H1 (cell line): ENCODE data around the gene PAX5. TPM values are rescaled to one million over a fixed set of nuclear protein-coding genes. Genes with fewer than 3 reads are reported as not detected.

Source experiments
- CTCF ChIA-PET: fragments of 300-600 bp; sonication (Branson Sonifier 250); formaldehyde crosslinking; loops from one replicate; lab custom pipeline; 2021; ENCODE audit not compliant: partially characterized antibody; lab: Charles Lee
- POLR2A ChIA-PET: fragments of 300-600 bp; sonication (Branson Sonifier 250); formaldehyde crosslinking; loops from one replicate; lab custom pipeline; 2021; ENCODE audit warnings: inconsistent platforms; ENCODE audit not compliant: partially characterized antibody; lab: Charles Lee
- DNase-seq, 2 experiments: peaks; one replicate each; pipeline versions ENCODE4 v3.0.0 to v3.0.0-alpha.2; 2010 to 2022; ENCODE audit warnings: low spot score in 2 of 2, low read depth in 1 of 2, mixed read lengths in 1 of 2
- FAIRE-seq: peaks from 2 replicates; lab custom pipeline; 2011; peaks lifted over from hg19 to GRCh38; lab: Jason Lieb, UNC
- H2AFZ ChIP-seq: 2 replicates; pipeline ENCODE4 v1.8.1; 2012; ENCODE audit warnings: low read length, inconsistent platforms
- H2AK5ac ChIP-seq: 2 replicates; pipeline ENCODE4 v1.6.1; 2013; ENCODE audit warnings: low read depth, low read length
- H2BK120ac ChIP-seq: replicated peaks from 2 replicates; pipeline ENCODE3; 2013; ENCODE audit warnings: low read depth, low read length, inconsistent platforms
- H2BK12ac ChIP-seq: 2 replicates; pipeline ENCODE4 v1.6.1; 2013; ENCODE audit warnings: low read depth, low read length
- H2BK15ac ChIP-seq: 2 replicates; pipeline ENCODE4 v1.6.1; 2013; ENCODE audit warnings: low read length
- H2BK20ac ChIP-seq: 2 replicates; pipeline ENCODE4 v1.6.1; 2013; ENCODE audit warnings: low read length
- H2BK5ac ChIP-seq: 2 replicates; pipeline ENCODE4 v1.6.1; 2013; ENCODE audit warnings: low read depth, low read length
- H3K14ac ChIP-seq: 2 replicates; pipeline ENCODE4 v1.6.1; 2013; ENCODE audit warnings: inconsistent platforms; ENCODE audit not compliant: insufficient read length
- H3K18ac ChIP-seq: 2 replicates; pipeline ENCODE4 v1.6.1; 2013; ENCODE audit warnings: low read length; ENCODE audit errors: extremely low read depth
- H3K23ac ChIP-seq: 2 replicates; pipeline ENCODE4 v1.6.1; 2013; ENCODE audit warnings: inconsistent platforms; ENCODE audit not compliant: insufficient read length
- H3K23me2 ChIP-seq: 2 replicates; pipeline ENCODE4 v1.6.1; 2013; ENCODE audit warnings: low read depth, low read length
- H3K27ac ChIP-seq: 2 replicates; pipeline ENCODE4 v1.6.1; 2011; ENCODE audit warnings: low read depth, low read length, inconsistent platforms
- H3K27me3 ChIP-seq, 4 experiments: replicated peaks in 1 of 4; 1 replicate in 1 of 4; 2 replicates in 3 of 4; pipeline versions ENCODE4 v1.6.1 to v1.8.1; 2011 to 2013; ENCODE audit warnings: low read length in 3 of 4, mild to moderate bottlenecking in 3 of 4, inconsistent platforms in 2 of 4, mixed read lengths in 2 of 4, moderate library complexity in 1 of 4; ENCODE audit not compliant: control insufficient read depth in 3 of 4, insufficient read depth in 3 of 4; ENCODE audit errors: extremely low read depth in 1 of 4
- H3K36me3 ChIP-seq, 4 experiments: 2 replicates each; pipeline versions ENCODE4 v1.6.1 to v1.8.1; 2011 to 2013; ENCODE audit warnings: mild to moderate bottlenecking in 4 of 4, low read length in 3 of 4, moderate library complexity in 2 of 4, control low read depth in 1 of 4, inconsistent platforms in 1 of 4; ENCODE audit not compliant: insufficient read depth in 4 of 4, control insufficient read depth in 2 of 4
- H3K4ac ChIP-seq: replicated peaks from 2 replicates; pipeline ENCODE3; 2013; ENCODE audit warnings: low read length, low read depth, mixed read lengths, inconsistent platforms; ENCODE audit not compliant: insufficient read length
- H3K4me1 ChIP-seq, 4 experiments: replicated peaks in 1 of 4; 1 replicate in 1 of 4; 2 replicates in 3 of 4; pipeline versions ENCODE4 v1.6.1 to v1.8.1; 2011 to 2013; ENCODE audit warnings: low read length in 3 of 4, inconsistent platforms in 2 of 4, mixed read lengths in 1 of 4; ENCODE audit not compliant: insufficient read depth in 4 of 4, control insufficient read depth in 3 of 4
- H3K4me2 ChIP-seq, 2 experiments: 2 replicates each; pipeline versions ENCODE4 v1.6.1 to v1.8.1; 2011 to 2013; ENCODE audit warnings: low read depth in 2 of 2, low read length in 2 of 2, control low read depth in 1 of 2, inconsistent platforms in 1 of 2, mild to moderate bottlenecking in 1 of 2; ENCODE audit not compliant: insufficient read depth in 1 of 2
- H3K4me3 ChIP-seq, 4 experiments: fragments of 200-600, 300-600 bp in 1 of 4; sonication (generic), shearing (Covaris generic), sonication (Bioruptor Twin) in 1 of 4; 2 replicates each; pipeline versions ENCODE4 v1.5.1 to v1.8.1; 2011 to 2016; ENCODE audit warnings: low read length in 4 of 4, low read depth in 3 of 4, control low read depth in 2 of 4, inconsistent platforms in 2 of 4, mild to moderate bottlenecking in 2 of 4, mixed read lengths in 1 of 4, moderate library complexity in 1 of 4; ENCODE audit not compliant: insufficient read depth in 2 of 4; ENCODE audit errors: extremely low read depth in 1 of 4
- H3K56ac ChIP-seq: replicated peaks from 2 replicates; pipeline ENCODE3; 2013; ENCODE audit warnings: low read depth, mild to moderate bottlenecking, mixed read lengths, low read length, inconsistent platforms; ENCODE audit not compliant: insufficient read length
- H3K79me1 ChIP-seq: 2 replicates; pipeline ENCODE4 v1.6.1; 2013; ENCODE audit warnings: low read depth, low read length, control low read depth
- H3K79me2 ChIP-seq, 2 experiments: 2 replicates each; pipeline versions ENCODE4 v1.6.1 to v1.8.1; 2012 to 2013; ENCODE audit warnings: low read length in 2 of 2, mild to moderate bottlenecking in 2 of 2, inconsistent platforms in 1 of 2; ENCODE audit not compliant: insufficient read depth in 2 of 2, control insufficient read depth in 1 of 2
- H3K9ac ChIP-seq, 4 experiments: replicated peaks in 1 of 4; 1 replicate in 1 of 4; 2 replicates in 3 of 4; pipeline versions ENCODE4 v1.6.1 to v1.8.1; 2011 to 2013; ENCODE audit warnings: low read depth in 3 of 4, low read length in 3 of 4, control low read depth in 2 of 4, mild to moderate bottlenecking in 2 of 4, moderate library complexity in 2 of 4, inconsistent platforms in 1 of 4; ENCODE audit errors: extremely low read depth in 1 of 4
- H3K9me3 ChIP-seq, 2 experiments: 2 replicates each; pipeline versions ENCODE4 v1.6.1 to v1.8.1; 2012 to 2013; ENCODE audit warnings: mild to moderate bottlenecking in 2 of 2, moderate library complexity in 2 of 2, control low read depth in 1 of 2, inconsistent platforms in 1 of 2, low read depth in 1 of 2, low read length in 1 of 2, mixed read lengths in 1 of 2; ENCODE audit not compliant: insufficient read depth in 2 of 2
- H4K20me1 ChIP-seq, 2 experiments: replicated peaks in 1 of 2; 2 replicates each; pipeline versions ENCODE3 to v1.8.1; 2011 to 2013; ENCODE audit warnings: inconsistent platforms in 2 of 2, low read length in 2 of 2, mild to moderate bottlenecking in 1 of 2; ENCODE audit not compliant: insufficient read depth in 2 of 2, control insufficient read depth in 1 of 2
- H4K5ac ChIP-seq: 2 replicates; pipeline ENCODE4 v1.6.1; 2013; ENCODE audit warnings: low read length, low read depth, mixed read lengths, inconsistent platforms; ENCODE audit not compliant: insufficient read length
- H4K8ac ChIP-seq: 2 replicates; pipeline ENCODE4 v1.8.0; 2013; ENCODE audit warnings: mild to moderate bottlenecking, moderate library complexity, low read length, inconsistent platforms; ENCODE audit not compliant: insufficient read depth; ENCODE audit errors: extremely low read depth
- H4K91ac ChIP-seq: replicated peaks from 2 replicates; pipeline ENCODE3; 2013; ENCODE audit warnings: low read length, mixed read lengths, inconsistent platforms; ENCODE audit not compliant: insufficient read length
- ASH2L ChIP-seq: fragments of 200-600, 300-600 bp; sonication (generic); IDR thresholded peaks from one replicate; pipeline ENCODE4 v1.7.1; 2017; ENCODE audit warnings: low read length
- CREB1 ChIP-seq: IDR thresholded peaks from 2 replicates; pipeline ENCODE4 v1.6.1; 2012; ENCODE audit warnings: inconsistent platforms
- CTBP2 ChIP-seq: IDR thresholded peaks from 2 replicates; pipeline ENCODE4 v1.7.0; 2011; ENCODE audit warnings: borderline replicate concordance, mild to moderate bottlenecking, moderate library complexity, mixed read lengths, low read length; ENCODE audit not compliant: insufficient read depth, insufficient read length
- EGR1 ChIP-seq: IDR thresholded peaks from 2 replicates; pipeline ENCODE4 v1.6.1; 2011; ENCODE audit warnings: low read depth, low read length, borderline replicate concordance
- EP300 ChIP-seq, 2 experiments: IDR thresholded peaks; 1 replicate in 1 of 2; 2 replicates in 1 of 2; pipeline ENCODE4 v1.6.1; 2011 to 2012; ENCODE audit warnings: low read depth in 2 of 2, low read length in 2 of 2, mild to moderate bottlenecking in 2 of 2, borderline replicate concordance in 1 of 2, inconsistent platforms in 1 of 2, moderate library complexity in 1 of 2
- HDAC2 ChIP-seq, 2 experiments: fragments of 300-600 bp in 1 of 2; sonication (generic) in 1 of 2; IDR thresholded peaks; 2 replicates each; pipeline ENCODE4 v1.6.1; 2011 to 2012; ENCODE audit warnings: low read depth in 2 of 2, low read length in 2 of 2, mild to moderate bottlenecking in 2 of 2, moderate library complexity in 2 of 2, borderline replicate concordance in 1 of 2, inconsistent platforms in 1 of 2
- JUN ChIP-seq: IDR thresholded peaks from 2 replicates; pipeline ENCODE4 v1.6.1; 2011; ENCODE audit warnings: low read depth, mild to moderate bottlenecking, improper control_type of control experiment, low read length
- KDM1A ChIP-seq: fragments of 200-600, 300-600 bp; sonication (generic); IDR thresholded peaks from 2 replicates; pipeline ENCODE4 v1.7.1; 2016; ENCODE audit warnings: mild to moderate bottlenecking, low read length, borderline replicate concordance
- SIRT6 ChIP-seq: IDR thresholded peaks from one replicate; pipeline ENCODE4 v1.7.1; 2012; ENCODE audit warnings: low read length, inconsistent platforms
- SP1 ChIP-seq: IDR thresholded peaks from 2 replicates; pipeline ENCODE4 v1.6.1; 2011; ENCODE audit warnings: low read depth, low read length
- WGBS, 2 experiments: shearing (Covaris generic) in 1 of 2; methylation state at CpG; one replicate each; pipeline versions ENCODE4 v1.1.6 to v1.1.7; 2013 to 2015; ENCODE audit warnings: low lambda C conversion rate in 2 of 2, mixed read lengths in 2 of 2, inconsistent platforms in 1 of 2, low coverage in 1 of 2, missing lambda C conversion rate in 1 of 2; ENCODE audit not compliant: insufficient replicate concordance in 2 of 2, insufficient coverage in 1 of 2, insufficient read length in 1 of 2; ENCODE audit errors: extremely low coverage in 1 of 2, missing lambda C conversion rate in 1 of 2; 5-methylcytosine and 5-hydroxymethylcytosine counted together
- polyA plus RNA-seq, 7 experiments: library from polyadenylated mRNA; depleted of rRNA in 3 of 7; stranded (reverse) in 5 of 7; unstranded in 2 of 7; fragments of >200 nt in 5 of 7; fragments of 200-250 nt in 2 of 7; gene quantifications; 1 replicate in 5 of 7; 2 replicates in 1 of 7; 4 replicates in 1 of 7; pipeline versions ENCODE4 v1.2.1 to v1.2.3, GENCODE V29; 2011 to 2013; ENCODE audit warnings: missing spikeins in 2 of 7, mixed read lengths in 2 of 7
- total RNA-seq: library from RNA; stranded (reverse); fragmentation: NEBNext Ultra II Directional; extraction: Animal tissue kit (Norgen Biotek cat#: 25700); gene quantifications from 2 replicates; pipeline ENCODE4 v1.2.1, GENCODE V29; 2021

PAX5 gene
- total and polyA plus RNA-seq, 2 of the 8 experiments (the other 6 are each of a cell fraction or from before 2014, with no cell fraction given): 0.29 to 0.43 TPM

- Histone ChIP-seq H3K18ac (no peak overlapping the region; the same call in none of the 2 replicates), H4K8ac (no peak overlapping the region; the same call in 1 of the 2 replicates), H2BK20ac (no peak overlapping the region), H2BK12ac (no peak overlapping the region), H2AFZ (no peak overlapping the region), H3K4me1 (peaks cover 0 to 47% (median 19%) of the 10 kb centered on the region in 4 experiments; a peak in 5 of 7 replicates), H3K79me1 (no peaks in the 10 kb centered on the region), H3K9me3 (no peaks in the 10 kb centered on the region), H2AK5ac (no peak overlapping the region), H3K56ac (no peak overlapping the region), H3K4me3 (peak overlapping the region; percentile 28 to 63 (median 46); a peak in 7 of 8 replicates), H3K27ac (no peak overlapping the region), H3K4me2 (peak overlapping the region; percentile 81 to 91), H4K5ac (no peak overlapping the region), H2BK120ac (no peak overlapping the region), H4K20me1 (peaks cover 7 to 17% of the 10 kb centered on the region in 2 experiments), H4K91ac (no peak overlapping the region), H3K27me3 (peaks cover 92 to 98% (median 98%) of the 10 kb centered on the region in 4 experiments), H3K79me2 (no peaks in the 10 kb centered on the region), H2BK5ac (no peak overlapping the region), H3K36me3 (peaks cover 0 to 2% (median 0%) of the 10 kb centered on the region in 4 experiments; a peak in 1 of 8 replicates), H3K9ac (no peak overlapping the region), H3K14ac (no peak overlapping the region), H3K4ac (no peak overlapping the region), H3K23ac (no peak overlapping the region), H3K23me2 (peaks cover 21% of the 10 kb centered on the region; the same call in 1 of the 2 replicates), H2BK15ac (no peak overlapping the region; the same call in 1 of the 2 replicates)
- no peak for FAIRE-seq
- ChIA-PET POLR2A (interaction anchor here (1.2 to 2.5 kb wide), 2 partner anchors 10 to 19 kb away, joined by 3 to 7 read pairs; no protein-coding TSS in a partner anchor), CTCF (interaction anchor here (2.2 kb wide), 1 partner anchor 28 kb away, joined by 6 read pairs; no protein-coding TSS in a partner anchor)
- DNase-seq: peak; percentile 88 to 97
- 3% methylated on average over 46 of the region's 58 CpGs; no CpG with 5 or more reads in 1 of the 2 experiments for WGBS, 2 experiments
- TF ChIP-seq SP1 (peak; percentile 93), EP300 (IDR thresholded peaks at IDR 0.05; ENCODE audit: borderline replicate concordance in 1 of 2, low read depth in 2 of 2, low read length in 2 of 2) (peak in 1 of 2 experiments; percentile 73; a peak in 1 of 3 replicates), SIRT6 (no peak), HDAC2 (IDR thresholded peaks at IDR 0.05; ENCODE audit: borderline replicate concordance in 1 of 2, low read depth in 2 of 2, low read length in 2 of 2) (0 out of 4 replicates have a peak, but pooled peaks of 1 of the 2 experiments have one; percentile 36), CREB1 (peak; percentile 65), ASH2L (peak; percentile 28), CTBP2 (no peak), KDM1A (peak; percentile 41; the same call in 1 of the 2 replicates), JUN (no peak), EGR1 (peak; percentile 87; the same call in 1 of the 2 replicates)
Observed at GRCh38 chr9:37027582-37028419, 6.3 kb downstream of the PAX5 start.
